Embryonic facial prominence (tissue), 1 donor: Measurements from ENCODE around the gene SLC4A3.
"Not testable (repeated sequence)": the region's sequence is repeated elsewhere in the genome, so short reads cannot be mapped to it uniquely, and the experiment has no call there.

ENCODE experiments used
- DNase-seq: peaks from one replicate; pipeline ENCODE4 v3.0.0-alpha.2; 2016; ENCODE audit errors: extremely low spot score

The SLC4A3 gene

DNA sequence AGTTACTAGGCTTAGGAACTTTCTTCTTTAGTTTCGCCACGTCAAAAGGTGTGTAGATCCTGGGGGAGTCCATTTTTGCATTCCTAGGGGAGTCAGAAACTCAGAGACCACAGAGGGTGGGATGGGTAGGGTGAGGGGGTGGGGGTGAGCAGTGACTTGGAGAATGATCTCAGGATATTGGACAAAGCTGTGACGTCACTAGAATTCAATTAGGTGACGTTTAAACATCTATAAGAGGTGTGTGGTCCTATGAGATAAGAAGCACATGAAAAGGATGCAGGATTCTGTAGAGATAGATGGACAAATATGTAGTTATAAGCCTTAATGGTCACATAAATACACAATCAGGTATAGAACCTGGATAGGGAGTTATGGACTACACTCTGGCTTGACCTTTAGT is 21.5 kb downstream of the SLC4A3 start:
- DNase-seq: no peak

DNA sequence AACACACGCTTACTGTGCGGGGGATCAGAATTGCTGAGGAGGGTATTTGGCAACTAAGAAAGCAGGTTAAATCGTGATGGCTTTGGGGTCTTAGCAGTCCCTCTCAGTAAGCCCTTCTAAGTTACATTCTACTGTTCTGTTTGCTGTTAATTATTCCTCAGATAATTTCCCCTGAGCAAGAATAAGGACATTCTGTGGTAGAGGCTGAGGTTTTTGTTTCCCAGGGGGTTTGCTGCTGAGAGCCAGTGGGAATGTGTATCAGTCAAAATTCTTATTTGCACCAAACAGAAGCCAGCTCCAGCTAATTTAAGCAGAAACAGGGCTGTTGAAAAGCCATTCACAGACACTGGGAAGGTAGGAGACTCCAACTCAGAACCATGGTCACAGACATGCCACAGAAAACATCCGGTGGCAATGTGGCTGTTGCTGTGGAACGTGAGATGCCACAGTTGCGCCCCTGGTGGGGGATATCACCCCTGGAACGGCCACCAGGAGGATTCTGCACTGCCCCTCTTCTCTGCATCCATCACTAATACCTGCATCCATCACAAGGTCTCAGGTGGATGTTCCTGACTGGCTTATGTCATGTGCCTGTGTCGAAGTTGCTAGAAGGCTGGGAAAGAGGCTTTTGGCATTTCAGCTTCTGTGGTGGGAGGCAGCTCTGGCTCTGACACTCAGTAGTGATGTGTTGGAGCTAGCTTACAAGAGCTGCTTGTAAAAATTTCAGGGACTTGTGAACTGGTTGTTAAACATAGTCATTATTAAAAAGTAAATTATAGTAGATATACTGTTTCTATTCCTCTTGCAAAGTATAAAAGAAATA is 23.2 kb downstream of the SLC4A3 start:
- DNase-seq: no peak

DNA sequence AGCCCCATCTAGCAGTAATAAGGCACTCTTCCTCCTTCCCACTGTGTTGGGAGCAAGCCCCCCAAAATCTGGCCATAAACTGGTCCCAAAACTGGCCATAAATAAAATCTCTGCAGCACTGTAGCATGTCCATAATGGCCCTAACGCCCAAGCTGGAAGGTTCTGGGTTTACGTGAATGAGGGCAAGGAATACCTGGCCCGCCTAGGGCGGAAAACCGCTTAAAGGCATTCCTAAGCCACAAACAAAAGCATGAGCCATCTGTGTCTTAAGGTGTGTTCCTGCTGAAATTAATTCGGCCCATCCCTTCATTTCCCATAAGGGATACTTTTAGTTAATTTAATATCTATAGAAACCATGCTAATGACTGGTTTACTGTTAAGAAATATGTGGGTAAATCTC is 24.2 kb downstream of the SLC4A3 start:
- not testable (repeated sequence) for DNase-seq

DNA sequence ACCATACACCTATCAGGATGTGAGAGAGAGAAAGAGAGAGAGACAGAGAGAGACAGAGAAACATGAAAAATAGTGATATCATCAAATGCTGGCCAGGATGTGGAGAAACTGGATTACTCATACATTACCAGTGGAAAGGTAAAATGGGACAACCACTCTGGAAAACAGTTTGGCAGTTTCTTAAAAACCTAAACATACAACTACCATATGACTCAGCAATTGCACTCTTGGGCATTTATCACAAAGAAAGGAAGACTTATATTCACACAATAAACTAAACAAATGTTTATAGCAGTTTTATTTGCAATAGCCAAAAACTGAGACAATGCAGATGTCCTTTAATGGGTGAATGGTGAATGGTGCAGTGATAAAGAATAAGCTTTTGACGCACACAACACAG is 29.1 kb downstream of the SLC4A3 start:
- no peak for DNase-seq

DNA sequence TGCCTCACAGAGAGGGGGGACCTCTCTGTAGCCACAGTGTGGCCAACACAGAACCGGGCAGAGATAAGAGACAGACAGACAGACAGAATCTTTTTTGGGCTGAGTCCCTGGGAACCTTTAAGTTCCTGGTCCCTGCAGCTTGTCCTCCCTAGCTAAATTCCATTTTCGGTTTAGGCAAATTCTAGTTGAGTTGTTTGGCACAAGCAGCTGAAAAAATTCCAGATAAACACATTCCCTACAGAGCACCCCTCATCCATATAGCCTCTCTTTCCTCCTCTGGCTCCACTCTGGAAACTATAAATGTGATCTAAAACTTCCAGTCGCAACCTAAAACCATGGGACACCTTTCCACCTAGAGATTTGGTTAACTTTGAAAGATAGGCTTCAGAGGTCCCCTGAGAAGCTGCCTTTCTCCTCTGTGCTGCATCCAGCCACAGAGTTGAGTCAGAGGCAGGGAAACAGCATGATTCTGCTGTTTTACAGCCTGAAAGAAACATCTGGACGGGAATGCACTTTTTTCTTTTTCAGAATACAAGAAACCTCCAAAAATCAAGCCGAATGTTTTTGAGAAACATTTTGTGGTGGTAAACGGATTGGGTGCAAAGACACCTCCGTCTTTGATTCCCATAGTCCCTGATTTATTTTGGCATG is 30.9 kb downstream of the SLC4A3 start:
- DNase-seq: no peak

DNA sequence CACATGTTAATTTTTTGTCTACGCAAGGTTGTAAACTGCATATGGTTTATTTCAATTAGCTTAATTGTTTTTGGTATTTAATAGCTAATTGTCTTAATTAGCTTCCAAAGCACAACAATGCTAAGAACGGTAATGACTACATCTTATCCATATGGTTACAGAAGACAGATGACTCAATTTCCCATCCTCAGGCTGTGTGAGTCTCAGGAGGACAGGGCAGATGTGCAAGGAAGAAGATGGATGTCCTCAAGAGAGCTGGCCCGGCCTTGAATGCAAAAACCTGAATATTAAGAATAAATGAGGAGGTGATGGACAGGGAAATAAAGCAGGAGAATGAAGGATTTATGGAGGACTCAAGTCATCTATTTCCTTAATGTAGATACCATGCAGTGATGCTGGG is 31.4 kb downstream of the SLC4A3 start:
- DNase-seq: no peak

DNA sequence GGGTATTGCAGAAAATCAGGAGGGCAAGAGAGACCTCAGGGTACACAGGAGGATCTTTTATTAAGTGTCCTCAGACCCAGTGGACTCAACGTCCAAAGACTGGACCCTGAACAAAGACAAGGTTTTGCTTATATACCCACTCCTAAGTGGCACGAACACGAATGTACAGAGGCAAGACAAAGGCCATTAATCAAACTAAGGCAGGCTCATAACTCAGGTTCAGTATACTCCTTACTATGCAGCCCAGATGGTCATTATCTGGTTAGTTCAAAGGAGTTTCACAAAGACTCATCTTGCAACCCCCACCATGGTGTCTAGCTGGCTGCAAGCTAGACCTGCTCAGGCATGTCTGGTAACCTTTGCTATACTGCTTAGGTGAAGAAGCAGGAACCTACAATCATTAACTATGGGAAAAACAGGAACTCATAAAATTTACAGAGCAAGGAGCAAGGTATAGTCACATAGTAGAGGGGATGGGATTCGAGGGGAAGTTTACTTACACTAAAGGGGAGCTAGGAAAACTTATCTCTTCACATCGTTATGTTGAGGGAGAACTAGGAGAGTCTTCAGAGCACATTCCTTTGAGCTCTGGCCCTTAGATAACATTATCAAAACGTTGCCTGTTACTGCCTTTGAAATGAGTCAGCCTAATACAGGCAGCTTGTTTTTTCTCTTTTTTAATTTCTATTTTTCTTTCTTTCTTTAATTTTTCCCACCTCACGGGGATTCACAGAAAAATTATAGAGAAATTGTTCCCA is 33.9 kb downstream of the SLC4A3 start:
- DNase-seq: no peak

DNA sequence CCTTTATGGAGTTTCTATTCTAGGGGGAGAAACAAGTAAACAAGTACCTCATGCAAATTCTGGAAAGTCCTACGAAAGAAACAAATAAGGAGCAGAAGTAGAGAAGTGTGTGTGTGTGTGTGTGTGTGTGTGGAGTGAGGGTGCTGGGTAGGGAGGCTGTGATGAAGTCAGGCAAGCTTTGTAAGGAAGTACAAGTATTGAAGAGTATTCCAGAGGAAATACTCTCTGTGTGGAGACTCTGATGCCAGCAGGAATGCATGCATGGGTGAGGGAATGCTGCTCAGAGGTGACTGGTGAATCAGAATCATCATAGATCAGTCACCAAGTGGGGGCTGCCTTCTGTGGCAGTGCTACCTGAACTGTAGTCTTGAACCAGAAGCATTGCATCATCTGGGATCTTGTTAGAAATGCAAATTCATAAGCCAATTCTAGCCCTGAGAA is 34.5 kb downstream of the SLC4A3 start:
- DNase-seq: no peak

DNA sequence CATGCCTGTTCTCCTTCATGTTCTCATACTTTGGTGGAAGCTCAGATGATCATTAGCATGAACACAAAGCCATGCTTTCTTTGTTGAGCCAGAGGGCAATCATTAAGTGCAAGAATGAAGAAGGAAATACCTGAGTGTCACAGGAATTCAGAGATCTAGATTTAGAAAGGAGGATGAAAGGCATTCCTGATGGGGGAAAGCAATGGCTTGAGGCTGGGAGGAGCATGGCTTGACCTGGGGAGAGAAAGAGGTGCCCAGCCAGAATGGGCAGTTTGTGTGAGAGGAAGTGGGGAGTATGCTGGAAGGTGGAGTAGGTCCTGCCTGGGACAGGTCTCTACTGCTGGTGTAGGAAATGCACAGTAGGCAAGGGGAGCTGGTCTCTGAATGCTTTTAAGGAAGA is 35.1 kb downstream of the SLC4A3 start:
- DNase-seq: no peak

DNA sequence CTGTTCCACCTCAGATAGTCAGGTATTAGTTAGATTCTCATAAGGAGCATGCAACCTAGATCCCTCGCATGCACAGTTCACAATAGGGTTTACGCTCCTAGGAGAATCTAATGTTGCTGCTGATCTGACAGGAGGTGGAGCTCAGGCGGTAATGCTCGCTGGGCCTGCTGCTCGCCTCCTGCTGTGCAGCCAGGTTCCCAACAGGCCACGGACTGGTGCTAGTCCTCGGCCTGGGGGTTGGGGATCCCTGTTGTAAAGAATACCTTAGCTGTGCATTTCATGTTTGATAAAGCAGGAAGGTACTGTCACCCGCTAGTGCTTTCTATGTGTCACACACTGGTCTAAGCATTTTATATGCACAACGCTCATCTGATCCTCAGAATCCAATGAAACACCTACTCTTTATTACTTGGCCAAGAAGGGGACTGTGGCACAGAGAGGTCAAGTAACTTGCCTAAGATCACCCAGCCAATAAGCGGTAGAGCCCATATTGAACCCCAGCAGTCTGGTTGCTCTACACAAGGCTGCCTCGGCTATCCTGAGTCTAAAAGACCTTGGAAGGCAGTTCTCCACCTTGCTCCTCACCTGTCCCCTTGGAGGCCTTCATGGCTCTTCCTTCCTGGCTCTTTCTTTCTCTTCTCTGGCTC is 35.8 kb downstream of the SLC4A3 start:
- no peak for DNase-seq

DNA sequence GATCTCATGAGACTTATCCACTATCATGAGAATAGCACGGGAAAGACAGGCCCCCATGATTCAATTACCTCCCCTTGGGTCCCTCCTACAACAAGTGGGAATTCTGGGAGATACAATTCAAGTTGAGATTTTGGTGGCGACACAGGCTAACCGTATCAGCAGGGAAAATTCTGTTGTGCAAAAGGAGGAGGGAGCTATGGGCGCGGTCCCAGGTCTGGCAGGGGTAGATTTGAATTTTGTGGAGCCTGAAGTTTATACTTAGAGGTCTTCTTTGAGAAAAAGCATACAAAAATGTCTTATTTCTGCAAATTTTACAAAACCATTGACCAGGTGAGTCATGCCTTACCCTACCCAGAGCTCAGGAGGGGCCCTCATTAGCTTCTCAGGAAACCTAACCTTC is 36.6 kb downstream of the SLC4A3 start:
- DNase-seq: no peak

DNA sequence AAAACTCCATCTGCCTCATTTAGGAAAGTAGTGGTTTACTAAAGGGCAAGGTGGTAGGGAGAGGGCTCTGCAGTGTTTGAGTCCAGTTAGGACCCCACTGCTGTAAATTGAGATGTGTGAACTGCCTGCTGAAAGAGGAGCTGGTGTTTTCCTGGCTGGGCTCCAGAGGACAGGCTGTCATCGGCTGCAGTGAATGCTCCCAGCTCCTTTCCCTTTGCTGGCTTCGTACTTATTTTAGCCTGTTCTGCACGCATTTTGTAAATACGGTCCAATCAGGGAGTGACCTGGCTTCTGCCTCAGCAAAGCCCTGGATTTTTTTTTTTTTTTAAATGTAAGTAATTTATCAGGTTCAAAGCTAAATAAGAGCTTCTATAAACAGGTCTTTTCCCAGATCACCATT is 37.5 kb downstream of the SLC4A3 start:
- DNase-seq: no peak

DNA sequence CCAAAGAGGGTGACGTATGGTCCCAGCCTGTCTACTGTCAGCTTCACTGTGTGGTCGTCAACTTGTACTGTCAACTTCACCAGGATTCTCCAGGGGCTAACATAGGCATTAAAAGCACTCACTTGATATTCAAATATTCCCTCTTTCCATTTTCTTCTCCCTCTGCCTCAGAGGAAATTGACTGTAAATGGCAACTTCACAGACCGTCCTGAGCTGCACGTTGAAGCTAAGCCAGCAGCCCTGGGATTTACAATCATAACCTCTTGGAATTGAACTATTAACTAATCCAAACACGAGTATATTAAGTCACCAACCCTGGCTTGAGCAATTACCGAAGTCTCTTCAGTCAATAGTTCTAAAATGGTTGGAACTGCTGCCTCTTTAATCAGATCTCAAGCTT is 38.5 kb downstream of the SLC4A3 start:
- no peak for DNase-seq

DNA sequence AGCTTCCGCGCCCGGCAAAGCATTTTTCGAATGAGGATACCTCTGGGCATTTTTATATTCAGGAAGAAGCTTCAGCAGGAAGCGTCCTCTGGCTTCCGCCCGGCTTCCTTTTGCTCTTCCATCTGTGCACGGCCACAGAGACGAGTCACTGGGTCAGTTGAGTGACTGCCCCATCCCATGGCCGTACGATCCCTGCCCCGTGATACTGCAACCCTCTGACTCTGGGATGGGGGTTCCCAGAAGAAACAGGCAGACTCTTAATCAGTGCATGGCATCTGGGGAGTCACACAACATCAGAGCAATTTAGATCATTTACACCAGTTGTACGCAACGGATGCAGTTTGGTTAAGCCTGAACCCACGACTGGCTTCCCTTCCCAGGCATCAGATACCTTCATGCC is 40.9 kb downstream of the SLC4A3 start:
- no peak for DNase-seq

DNA sequence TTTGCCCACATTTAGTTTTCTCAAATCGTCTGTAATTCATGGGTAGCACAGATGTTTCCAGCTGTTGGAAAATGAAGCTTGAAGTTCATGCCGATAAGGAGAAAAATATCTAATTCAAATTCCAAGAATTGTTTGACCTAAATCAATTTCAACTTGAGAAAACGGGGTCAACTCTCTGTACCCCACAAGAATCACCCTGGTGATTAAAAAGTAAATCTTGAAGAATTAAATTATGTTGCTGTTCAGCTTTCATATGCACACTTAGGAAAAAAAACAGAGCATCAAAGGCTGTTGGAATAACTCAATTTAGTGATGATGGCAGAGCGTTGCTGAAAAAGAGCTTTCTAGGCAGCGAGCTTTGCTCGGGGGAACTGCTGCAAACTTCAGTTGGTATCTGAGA is 43.0 kb downstream of the SLC4A3 start:
- no peak for DNase-seq

DNA sequence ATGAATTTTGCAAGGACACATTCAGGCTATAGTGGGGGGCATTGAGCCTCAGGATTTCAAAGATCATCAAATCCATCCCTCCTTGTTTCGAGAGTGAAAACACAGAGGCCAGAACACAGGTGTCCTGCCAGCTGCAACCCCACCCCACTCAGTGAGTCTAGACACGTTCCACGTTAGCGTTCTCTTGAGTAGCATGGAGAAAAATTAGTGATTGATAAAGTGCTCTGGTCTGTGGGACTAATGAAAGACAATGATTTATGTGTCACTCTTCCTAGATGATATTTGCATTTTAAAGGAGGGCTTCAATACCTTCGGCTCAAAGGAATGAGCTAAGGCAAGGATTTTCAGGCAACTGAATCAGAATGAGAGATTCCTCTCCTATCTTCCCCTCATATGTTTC is 43.8 kb downstream of the SLC4A3 start:
- no peak for DNase-seq

DNA sequence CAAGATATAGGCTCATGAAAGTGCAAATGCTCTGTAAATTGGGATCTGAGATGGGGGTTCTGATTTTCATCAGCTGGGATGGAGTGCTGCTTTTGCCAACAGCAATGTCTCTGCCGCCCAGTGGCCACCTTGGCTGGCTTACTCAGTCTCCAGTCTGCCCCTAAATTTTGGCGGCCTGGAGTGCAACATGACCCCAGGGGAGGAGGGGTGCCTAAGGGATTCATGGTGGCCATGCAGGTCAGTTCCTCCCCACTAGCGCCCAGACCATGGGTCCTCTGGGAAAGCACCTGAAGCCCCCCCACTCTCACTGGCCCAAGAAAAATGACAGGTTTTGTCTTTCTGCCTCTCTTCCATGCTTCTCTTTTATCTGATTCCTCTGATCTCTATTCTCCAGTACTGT is 45.0 kb downstream of the SLC4A3 start:
- DNase-seq: no peak

DNA sequence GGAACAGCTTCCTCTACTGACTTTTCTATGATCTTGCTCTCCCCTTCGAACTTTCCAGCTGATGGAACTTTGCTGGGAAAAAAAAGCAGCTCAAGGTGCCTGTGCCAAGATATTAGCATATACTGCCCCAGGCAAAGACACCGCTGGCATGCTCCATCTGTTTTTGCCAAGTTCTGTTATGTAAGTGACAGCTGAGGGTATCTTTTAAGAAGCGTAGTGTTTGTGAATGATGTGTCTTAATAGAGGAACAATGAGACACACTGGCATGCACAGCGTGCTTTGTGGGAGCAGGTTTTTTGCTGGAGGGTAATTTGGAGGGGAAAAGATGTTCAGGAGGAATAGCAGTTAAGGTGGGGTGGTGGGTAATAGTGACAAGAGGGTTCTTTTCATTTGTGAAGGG is 47.8 kb downstream of the SLC4A3 start:
- DNase-seq: no peak

DNA sequence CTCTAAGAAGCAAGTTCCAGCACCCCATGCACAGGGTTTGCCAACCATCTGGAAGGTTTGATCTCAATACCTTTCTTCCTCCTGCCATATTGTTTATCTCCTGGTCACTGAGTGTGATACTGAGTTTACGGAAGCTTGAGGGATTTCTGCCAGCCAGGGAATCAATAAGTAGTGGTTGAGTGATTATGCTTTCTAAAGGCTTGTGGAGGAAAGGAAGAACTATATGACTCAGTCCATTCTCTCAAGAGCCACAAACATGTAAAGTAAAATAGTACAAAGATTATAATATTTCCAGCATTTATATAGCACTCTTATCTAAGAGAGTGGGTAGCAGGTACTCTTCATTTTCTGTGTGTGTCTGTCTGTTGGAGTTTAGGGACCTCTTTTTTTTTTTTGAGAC is 49.2 kb downstream of the SLC4A3 start:
- no peak for DNase-seq

DNA sequence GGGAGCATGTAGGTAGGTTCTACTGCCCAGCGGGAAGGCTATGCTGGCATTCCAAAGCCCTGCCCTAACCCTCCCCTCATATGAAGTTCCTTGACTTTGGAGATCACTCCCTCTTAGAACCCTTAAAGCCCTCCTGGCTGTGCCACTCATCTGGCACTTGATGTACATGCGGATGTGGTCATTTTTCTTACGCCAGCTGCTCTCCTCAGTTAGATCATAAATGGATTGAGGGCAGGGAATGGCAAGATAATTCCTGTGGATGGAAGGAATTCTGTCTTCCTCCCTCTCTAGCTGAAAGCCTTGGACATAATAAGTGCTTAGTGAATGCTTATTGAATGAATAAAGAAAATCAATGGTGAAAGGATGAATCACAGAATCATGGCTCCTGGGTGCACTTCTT is 51.6 kb downstream of the SLC4A3 start:
- DNase-seq: no peak

DNA sequence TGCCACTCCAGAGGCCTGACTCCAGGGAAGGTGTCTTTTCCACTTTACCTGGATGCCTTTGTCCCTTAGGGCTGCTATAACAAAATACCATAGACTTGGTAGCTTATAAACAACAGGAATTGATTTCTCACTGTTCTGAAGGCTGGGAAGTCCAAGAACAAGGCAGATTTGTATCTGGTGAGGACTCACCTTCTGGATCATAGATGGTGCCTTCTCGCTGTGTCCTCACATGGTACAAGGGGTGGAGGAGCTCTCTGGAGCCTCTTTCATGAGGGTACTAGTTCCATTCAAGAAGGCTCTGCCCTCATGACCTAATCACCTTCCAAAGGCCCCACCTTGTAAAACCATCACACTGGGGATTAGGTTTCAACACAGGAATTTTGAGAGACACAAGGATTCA is 52.1 kb downstream of the SLC4A3 start:
- no peak for DNase-seq

DNA sequence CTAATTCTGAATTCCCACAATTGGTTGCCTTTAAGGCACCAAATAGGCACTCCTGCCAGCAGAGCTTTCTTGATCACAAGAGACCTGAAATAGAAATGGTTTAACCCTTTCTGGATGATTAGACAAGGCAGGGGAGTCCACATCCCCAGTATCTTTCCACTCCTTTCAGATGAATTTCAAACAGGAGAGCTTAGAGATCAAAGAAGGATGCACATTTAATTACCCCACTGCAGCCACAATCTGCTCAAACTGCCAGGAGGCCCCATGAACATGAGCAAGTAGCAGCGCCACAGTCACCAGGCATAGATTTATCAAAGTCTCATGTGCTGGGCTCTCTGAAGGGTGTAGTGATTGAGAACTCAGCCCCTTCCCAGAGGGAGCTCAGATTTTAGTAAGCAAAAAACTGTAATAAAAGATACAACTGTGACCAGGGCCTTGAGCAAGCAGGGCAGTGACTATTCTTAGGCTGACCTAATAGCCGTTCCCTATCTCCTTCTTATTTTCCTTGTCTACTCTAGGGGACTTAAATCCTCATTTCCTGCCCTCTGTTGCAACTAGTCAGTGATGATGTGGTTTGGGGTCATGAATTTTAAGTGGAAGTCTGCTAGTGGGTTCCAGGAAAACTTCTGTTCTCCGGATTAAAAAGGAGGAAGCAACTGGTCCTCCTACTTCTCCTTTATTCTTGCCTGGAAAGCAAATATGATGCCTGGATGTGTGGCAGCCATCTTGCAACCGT is 53.7 kb downstream of the SLC4A3 start:
- DNase-seq: no peak
